Measurements from ENCODE around the gene KCNT2. TPM values are rescaled to one million over a fixed set of nuclear protein-coding genes. Genes with fewer than 3 reads are reported as not detected.

Gene KCNT2
- total RNA-seq, 1 experiment from 2014 or later: 9.1 TPM

- no peaks in the 10 kb centered on the region for H3K9me3 Mint-ChIP-seq
Observed at GRCh38 chr1:196423612-196424011, 184.6 kb downstream of the KCNT2 start.

More at GRCh38 chr1:196423612-196424011, 184.6 kb downstream of the KCNT2 start:
- Histone ChIP-seq H3K9me3 (ENCODE audit: control insufficient read depth, low read depth, low read length) (no peaks in the 10 kb centered on the region), H4K5ac (ENCODE audit: insufficient read length, low read depth, low read length) (no peak overlapping the region), H3K4me2 (ENCODE audit: insufficient read depth, insufficient read length, low read length) (no peak overlapping the region), H2AK5ac (ENCODE audit: insufficient read length, low read length) (no peak overlapping the region), H3K27me3 (ENCODE audit: insufficient read depth, low read length) (no peaks in the 10 kb centered on the region), H4K8ac (replicated peaks; ENCODE audit: insufficient read length, low read depth, low read length) (no peak overlapping the region), H3T11ph (ENCODE audit: low read length) (no peak overlapping the region), H2BK12ac (ENCODE audit: insufficient read length, low read depth, low read length) (no peak overlapping the region), H3K4me1 (ENCODE audit: insufficient read depth, low read length) (no peaks in the 10 kb centered on the region), H2BK15ac (ENCODE audit: low read depth, low read length) (no peak overlapping the region), H3K9ac (ENCODE audit: extremely low read depth, insufficient read length, low read length) (no peak overlapping the region), H3K79me1 (ENCODE audit: insufficient read depth, low read depth, low read length, poor library complexity, severe bottlenecking) (no peaks in the 10 kb centered on the region), H4K20me1 (ENCODE audit: control insufficient read depth, insufficient read depth, insufficient read length) (no peaks in the 10 kb centered on the region), H3K4ac (ENCODE audit: low read depth, low read length) (no peak overlapping the region), H4K91ac (ENCODE audit: insufficient read length, low read depth, low read length) (no peak overlapping the region), H3K56ac (ENCODE audit: insufficient read length, low read depth, low read length) (no peak overlapping the region), H2BK120ac (ENCODE audit: low read depth, low read length, poor library complexity, severe bottlenecking) (no peak overlapping the region), H3K18ac (ENCODE audit: insufficient read length, low read depth, low read length) (no peak overlapping the region), H3K14ac (ENCODE audit: insufficient read depth, low read length) (no peak overlapping the region), H3K79me2 (ENCODE audit: insufficient read depth, low read length) (no peaks in the 10 kb centered on the region), H2BK20ac (ENCODE audit: low read depth, low read length, poor library complexity, severe bottlenecking) (no peak overlapping the region), H3K23ac (ENCODE audit: insufficient read length, low read depth, low read length) (no peak overlapping the region), H2AFZ (ENCODE audit: low read length) (no peak overlapping the region), H3K27ac (ENCODE audit: insufficient read length, low read depth, low read length) (no peak overlapping the region), H2BK5ac (ENCODE audit: insufficient read length, low read length) (no peak overlapping the region), H3K23me2 (ENCODE audit: insufficient read length, low read depth, low read length, poor library complexity, severe bottlenecking) (no peaks in the 10 kb centered on the region)
- H3K4me3 Mint-ChIP-seq: no peak overlapping the region
- DNase-seq: no peak
- H3K36me3 Mint-ChIP-seq (ENCODE audit: insufficient read depth in 1 of 3, low read depth in 3 of 3): peaks cover 8 to 22% (median 19%) of the 10 kb centered on the region in 3 experiments
- no peak overlapping the region for H3K27ac Mint-ChIP-seq
- peaks cover 10 to 12% of the 10 kb centered on the region in 2 experiments for H3K4me1 Mint-ChIP-seq
- no peaks in the 10 kb centered on the region for H3K27me3 Mint-ChIP-seq (ENCODE audit: low read depth)
- TF ChIP-seq CTCF (conservative IDR thresholded peaks at IDR 0.05): no peak

All from H9 (cell line).